ENCODE data around the gene ADAM12.

DNA sequence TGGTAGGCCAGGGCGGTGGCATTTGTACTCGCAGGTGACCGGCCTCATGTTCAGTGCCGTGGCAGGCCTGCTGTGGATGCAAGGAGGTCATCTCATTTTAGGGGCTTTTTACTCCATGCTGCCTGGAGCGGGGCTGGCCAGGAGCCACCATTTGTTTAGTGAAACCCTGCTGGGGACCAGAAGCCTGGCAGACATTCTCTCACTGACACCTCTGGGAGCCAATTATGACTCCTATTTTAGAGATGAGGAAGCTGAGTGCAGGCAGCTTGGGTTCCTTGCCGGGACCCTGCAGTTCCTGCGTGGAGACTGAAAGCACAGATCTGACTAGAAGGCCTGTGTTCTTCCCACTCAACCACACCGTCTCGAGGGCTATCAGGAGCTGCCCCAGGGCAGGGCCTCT is 305.3 kb downstream of the ADAM12 start:
- TF ChIP-seq ZNF24 (IDR thresholded peaks at IDR 0.05) (no peak), PAF1 (CRISPR knock-in tag; IDR thresholded peaks at IDR 0.05) (no peak)
